ENCODE measurements around the gene EPHA6.
"Not testable (repeated sequence)": the region's sequence is repeated elsewhere in the genome, so short reads cannot be mapped to it uniquely, and the experiment has no call there.

EPHA6 gene

GRCh38 chr3:97181704-97182103 is 367.3 kb downstream of the EPHA6 start:
- DNase-seq (ENCODE audit: low spot score), result no peak

- DNase-seq (ENCODE audit: low spot score), result no peak
Measured at GRCh38 chr3:97187771-97188170, 373.4 kb downstream of the EPHA6 start.

DNA sequence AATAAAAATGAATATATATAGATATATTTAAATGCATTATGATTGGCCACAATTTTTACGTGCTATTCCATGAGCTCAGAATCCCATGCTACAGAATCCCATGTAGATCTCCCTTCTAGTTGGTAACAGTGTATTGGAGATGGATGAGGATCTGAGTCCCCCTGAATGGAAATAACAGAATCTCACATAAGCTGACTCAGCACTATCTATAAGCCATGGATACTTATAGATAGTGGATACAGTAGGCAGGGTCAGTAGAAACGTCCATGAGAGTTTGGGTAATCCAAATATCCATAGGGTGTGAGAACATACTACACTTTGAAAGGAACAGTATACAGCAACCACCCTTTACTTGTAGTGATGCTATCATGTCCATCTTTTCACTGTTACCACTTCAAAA is 375.4 kb downstream of the EPHA6 start:
- no peak for DNase-seq (ENCODE audit: low spot score)

DNA sequence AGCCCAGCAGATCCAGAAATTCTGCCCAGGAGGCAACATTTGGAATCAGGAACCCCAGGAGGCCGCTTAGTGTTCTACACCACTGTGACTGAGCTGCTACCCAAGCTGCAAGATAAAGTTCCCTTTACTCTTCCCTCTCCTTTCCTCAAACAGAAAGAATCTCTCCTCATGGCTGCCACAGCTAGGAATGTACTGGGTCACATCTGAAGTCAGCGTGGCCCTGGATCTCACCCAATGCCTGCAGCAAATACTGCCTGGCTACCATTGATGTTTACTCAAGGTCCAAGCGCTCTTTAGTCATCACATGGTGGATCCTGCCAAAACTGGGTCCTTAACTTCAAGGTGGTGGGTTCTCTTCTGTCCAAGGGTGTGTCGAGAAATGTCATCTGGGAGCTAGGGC is 382.7 kb downstream of the EPHA6 start:
- DNase-seq (ENCODE audit: low spot score), result no peak

- no peak for DNase-seq (ENCODE audit: low spot score)
Measured at GRCh38 chr3:97197830-97198229, 383.4 kb downstream of the EPHA6 start.

DNA sequence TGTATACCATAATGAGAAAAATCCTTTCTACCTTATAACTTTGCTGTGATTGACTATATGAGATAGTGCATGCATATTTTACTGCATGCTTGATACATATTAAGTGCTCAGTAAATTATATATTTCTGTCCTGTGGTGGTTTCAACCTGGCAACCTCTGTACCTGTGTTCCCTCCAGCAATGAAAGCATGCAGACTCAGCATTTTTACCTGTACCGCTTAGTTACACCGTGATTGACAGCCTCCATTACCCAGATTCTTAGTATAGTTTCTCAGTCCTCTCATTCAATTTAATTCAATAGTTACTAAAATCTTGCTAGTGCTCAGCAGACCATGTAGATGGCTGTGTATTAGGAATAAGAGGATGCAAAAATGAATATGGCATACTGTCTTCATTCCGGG is 386.0 kb downstream of the EPHA6 start:
- no peak for DNase-seq (ENCODE audit: low spot score)

DNA sequence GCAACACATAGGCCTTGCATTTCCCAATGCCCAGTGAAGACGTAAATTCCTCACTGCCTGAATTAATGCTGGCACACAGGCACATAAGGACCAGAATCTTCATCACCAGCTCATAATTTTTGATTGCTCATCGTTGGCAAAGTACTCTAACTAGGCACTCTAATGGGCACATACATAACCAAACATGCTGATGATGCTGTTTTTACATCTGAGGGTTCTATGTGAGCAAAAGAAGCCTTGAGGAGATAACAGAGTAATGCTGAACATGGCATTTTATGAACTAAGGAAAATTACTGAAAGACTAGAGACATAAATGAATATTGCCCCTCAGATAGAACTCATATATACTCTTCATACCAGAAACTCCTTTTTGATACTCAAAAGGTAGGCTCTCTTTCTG is 387.4 kb downstream of the EPHA6 start:
- no peak for DNase-seq (ENCODE audit: low spot score)

DNA sequence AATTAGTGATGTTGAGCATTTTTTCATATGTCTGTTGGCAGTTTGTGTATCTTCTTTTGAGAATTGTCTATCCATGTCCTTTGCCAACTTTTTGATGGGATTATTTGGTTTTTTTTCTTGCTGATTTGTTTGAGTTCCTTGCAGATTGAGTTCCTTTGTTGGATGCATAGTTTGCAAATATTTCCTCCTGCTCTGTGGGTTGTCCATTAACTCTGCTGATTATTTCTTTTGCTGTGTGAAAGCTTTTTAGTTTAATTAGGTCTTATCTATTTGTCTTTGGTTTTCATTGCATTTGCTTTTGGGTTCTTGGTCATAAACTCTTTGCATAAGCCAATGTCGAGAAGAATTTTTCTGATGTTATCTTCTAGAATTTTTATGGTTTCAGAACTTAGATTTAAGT is 414.6 kb downstream of the EPHA6 start:
- no peak for DNase-seq (ENCODE audit: low spot score)

DNA sequence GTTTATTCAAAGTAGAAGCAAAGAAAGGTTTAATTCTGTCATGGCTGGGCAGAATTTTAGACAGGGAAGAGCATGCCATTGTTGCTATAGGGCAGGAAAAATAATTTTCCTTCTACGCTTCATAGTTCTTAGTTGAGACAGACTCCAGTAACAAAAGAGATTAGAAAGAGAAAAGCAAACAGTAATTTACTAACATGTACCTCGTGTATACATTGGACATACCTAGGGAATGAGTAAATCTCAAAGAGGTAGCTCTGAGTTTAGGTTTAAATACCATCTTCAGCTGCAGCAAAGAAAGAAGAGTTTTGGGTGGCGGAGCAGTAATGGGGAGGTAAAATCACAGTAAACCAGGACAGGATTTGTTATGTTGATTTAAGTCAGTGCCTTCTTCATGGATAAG is 416.1 kb downstream of the EPHA6 start:
- no peak for DNase-seq (ENCODE audit: low spot score)

DNA sequence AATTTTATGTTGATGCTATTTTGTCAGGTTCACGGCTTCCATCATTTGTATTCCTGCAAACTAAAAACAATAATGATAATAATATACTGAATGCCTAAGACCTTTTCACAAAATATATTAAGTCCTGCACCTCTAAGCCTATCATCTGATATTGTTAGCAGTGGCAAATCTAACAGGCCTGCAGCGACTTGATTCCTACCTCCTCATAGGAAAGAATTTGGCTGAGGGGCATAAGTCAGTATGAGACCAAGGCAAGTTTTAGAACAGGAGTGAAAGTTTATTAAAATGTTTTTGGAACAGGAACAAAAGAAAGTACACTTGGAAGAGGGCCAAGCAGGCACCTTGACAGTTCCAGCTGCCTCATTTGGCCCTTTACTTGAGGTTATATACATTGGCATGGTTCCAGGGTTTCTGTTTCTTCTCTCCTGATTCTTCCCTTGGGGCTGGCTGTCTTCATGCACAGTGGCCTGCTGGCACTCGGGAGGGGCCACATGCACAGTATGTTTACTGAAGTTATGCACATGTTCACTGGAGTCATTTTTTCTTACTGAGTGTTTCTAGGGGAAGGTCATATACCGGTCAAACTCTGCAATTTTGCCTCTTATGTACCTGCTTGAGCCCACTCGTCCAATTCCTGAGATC is 418.1 kb downstream of the EPHA6 start:
- no peak for DNase-seq (ENCODE audit: low spot score)

GRCh38 chr3:97235179-97235578 is 420.8 kb downstream of the EPHA6 start:
- DNase-seq (ENCODE audit: low spot score), result no peak

GRCh38 chr3:97235611-97236315 is 421.4 kb downstream of the EPHA6 start:
- DNase-seq (ENCODE audit: low spot score), result no peak

DNA sequence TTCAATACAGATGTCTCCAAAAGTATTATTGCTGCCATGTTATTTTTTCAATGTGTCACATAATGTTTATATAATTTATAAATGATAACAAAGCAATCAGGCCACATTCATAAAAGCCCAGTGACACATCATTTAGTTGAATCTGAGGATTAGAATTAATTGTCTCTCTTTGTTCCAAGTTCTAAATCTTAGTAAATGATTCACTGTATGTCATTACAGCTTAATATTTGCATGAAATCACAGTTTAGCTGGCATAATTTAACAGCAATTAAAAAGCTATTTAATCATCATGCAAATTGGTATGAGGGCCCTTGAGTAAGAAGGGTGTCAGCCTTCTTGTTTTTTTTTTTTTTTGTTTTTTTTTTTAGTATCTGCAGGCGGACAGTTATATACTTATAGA is 427.0 kb downstream of the EPHA6 start:
- DNase-seq (ENCODE audit: low spot score), result no peak

DNA sequence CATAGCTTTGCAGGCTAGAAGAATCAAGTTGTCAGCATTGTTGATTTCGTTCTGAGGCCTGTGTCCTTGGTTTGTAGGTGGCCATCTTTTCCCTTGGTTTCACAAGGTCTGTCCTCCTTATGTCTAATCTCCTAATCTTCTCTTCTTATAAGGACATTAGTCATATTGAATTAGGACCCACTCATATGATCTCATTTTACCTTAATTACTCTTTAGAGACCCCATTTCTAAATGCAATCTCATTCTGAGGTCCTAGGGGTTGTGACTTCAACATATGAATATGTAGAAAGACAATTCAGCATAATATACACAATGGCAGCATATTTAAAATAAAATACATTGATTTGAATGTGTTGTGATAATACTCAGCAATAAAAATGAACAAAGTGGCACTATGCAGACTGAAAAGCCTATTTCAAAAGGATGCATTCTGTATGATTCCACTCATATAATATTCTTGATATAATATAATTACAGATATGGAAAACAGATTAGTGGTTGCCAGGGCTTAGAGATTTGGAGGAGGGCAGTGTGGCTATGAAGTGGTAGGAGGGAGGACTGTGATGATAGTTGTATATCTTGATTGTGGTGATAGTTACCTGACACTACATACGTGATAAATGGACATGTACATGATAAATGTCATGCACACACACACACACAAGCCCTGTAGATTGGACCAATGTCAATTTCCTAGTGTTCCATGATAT is 431.0 kb downstream of the EPHA6 start:
- no peak for DNase-seq (ENCODE audit: low spot score)

DNA sequence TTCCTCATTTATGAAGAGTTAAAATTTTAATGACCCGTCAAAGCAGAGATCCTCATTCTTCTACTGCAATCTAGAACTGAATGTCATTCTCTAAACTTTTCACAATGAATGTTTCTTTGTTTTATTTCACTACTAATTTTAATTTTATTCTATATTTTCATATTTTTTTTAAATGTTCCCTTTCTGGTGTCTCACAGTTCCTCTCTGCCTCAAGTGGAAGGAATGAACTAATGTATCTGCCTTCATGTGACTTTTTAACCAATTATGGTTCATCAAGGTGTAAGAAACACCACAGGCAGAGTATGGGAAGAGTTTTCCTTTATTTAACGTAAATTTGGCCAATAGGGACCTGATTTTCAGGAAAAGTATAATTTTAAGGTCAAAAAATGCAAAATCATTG is 441.7 kb downstream of the EPHA6 start:
- DNase-seq (ENCODE audit: low spot score), result no peak

DNA sequence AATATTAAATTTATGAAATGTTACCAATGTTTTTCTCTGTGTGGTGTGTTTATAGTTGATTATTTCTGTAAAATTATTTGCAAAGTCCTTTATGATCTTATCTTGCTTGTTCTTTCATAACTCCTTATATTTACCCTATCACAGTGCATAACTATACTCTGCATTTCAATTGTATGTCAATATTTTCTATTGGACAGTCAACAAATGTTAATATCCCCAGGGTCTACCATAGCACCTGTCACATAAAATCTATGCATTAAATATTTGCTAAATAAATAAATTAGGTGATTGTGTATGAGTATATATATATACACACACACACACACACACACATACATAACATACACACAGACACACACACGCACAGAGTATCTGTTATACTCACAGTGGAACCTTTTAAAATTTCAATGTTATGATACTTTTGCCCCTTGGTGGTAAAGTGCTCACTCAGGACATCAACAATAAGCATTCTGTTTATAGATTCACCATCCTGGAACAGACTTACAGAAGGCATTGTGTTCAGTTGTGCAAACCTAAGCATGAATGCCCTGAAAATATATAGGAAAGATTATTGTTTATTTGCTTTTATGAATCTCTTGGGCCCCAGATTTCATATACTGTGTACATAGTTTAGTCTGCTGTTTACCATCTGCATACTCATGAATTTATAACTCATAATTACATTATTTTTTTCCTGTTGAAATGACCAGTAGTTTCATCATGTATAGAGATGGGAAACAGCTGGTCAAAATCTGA is 443.7 kb downstream of the EPHA6 start:
- DNase-seq (ENCODE audit: low spot score), result no peak

GRCh38 chr3:97259263-97259662 is 444.9 kb downstream of the EPHA6 start:
- no peak for DNase-seq (ENCODE audit: low spot score)

- DNase-seq (ENCODE audit: low spot score), result no peak
Measured at GRCh38 chr3:97264180-97264579, 449.8 kb downstream of the EPHA6 start.

DNA sequence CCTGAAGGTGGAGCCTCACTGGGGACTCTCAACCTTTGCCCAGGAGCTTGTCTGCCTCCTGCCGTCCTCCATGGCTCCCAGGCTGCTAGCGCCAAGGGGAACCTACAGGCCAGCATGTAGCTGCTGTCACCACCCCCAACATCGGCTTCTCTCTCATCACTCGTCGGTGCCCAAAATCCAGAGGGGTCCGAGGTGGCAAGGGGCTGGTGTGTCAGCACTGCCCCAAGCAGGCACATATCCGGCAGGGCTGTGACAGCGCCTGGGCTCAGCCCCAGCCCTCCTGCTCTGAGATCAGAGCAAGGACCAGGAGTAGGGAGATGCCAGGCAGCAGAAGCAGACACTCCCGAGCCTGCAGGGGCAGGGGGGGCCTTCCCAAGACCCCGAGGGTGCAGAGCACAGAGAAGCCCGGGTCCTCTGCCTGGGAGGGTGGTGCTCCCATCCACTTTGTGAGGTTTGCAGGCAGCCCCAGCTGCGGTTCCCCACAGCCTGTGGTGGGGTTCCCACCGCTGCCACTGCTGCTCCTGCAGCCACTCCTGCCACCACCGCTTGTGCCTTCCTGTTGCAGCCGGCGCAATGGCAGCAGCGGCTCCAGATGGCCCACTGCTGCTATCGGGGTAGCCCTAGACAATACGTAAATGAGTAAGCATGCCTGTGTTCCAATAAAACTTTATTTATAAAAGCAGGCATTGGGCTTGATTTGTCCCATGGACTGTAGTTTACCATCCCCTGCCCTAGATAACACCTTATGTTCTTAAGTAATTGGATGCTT is 451.0 kb downstream of the EPHA6 start:
- DNase-seq (ENCODE audit: low spot score), result no peak

DNA sequence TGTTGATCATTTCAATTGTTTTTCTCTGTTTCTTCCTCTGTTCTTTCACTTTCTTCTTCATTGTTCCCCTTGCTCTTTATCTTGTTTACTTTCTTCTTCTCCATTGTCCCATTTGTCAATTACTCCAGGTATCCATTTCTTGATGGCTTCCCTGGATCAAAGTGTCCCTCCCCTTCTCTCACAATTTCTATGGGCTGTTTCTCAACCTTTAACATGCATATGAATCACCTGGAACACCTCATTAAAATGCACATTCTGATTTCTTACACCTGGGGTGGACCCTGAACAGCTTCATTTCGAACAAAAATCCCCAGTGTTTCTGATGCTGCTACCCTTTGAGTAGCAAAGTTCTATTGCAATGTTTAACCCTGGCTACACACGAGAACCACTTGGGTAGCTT is 454.8 kb downstream of the EPHA6 start:
- DNase-seq (ENCODE audit: low spot score), result no peak

DNA sequence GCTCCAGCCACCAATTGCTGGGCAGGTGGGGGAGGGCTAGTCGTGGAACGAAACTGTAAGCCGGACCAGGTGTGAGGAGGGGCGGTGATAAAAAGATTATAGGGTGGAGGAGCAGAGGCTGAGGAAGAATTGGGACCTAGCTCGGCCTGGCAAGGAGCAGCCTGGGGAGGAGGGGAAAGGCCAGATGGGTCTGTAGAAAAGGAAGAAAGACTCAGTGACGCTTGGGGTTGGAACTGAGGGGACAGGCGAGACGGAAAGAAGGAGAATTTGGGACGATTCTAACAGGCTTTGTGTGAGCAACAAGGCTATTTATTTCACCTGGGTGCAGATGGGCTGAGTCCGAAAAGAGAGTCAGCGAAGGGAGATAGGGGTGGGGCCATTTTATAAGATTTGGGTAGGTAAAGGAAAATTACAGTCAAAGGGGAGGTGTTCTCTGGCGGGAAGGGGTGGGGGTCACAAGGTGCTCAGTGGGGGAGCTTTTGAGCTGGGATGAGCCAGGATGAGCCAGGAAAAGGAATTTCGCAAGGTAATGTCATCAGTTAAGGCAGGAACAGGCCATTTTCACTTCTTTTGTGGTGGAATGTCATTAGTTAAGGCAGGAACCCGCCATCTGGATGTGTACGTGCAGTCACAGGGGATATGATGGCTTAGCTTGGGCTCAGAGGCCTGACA is 462.6 kb downstream of the EPHA6 start:
- DNase-seq (ENCODE audit: low spot score), result not testable (repeated sequence)
